SK-N-SH (cell line): Measurements from ENCODE around the gene GRIK3.
A peak's percentile ranks its signal among the peaks of the same experiment; 100 is the strongest.

Experiments
- ELF1 ChIP-seq: IDR thresholded peaks from 2 replicates; pipeline ENCODE4 v1.4.0; 2012
- EP300 ChIP-seq, 2 experiments: IDR thresholded peaks; 2 replicates each; pipeline versions ENCODE4 v1.4.0 to v1.6.1; 2012; ENCODE audit warnings: borderline replicate concordance in 1 of 2, low read depth in 1 of 2, low read length in 1 of 2
- FOSL2 ChIP-seq: IDR thresholded peaks from 2 replicates; pipeline ENCODE4 v1.4.0; 2012; ENCODE audit warnings: low read depth, mild to moderate bottlenecking, moderate library complexity, borderline replicate concordance
- POLR2AphosphoS5 ChIP-seq: IDR thresholded peaks from 2 replicates; pipeline ENCODE4 v1.6.1; 2012; ENCODE audit warnings: low read depth, low read length
- RAD21 ChIP-seq: IDR thresholded peaks from 2 replicates; pipeline ENCODE4 v1.6.1; 2012; ENCODE audit warnings: mild to moderate bottlenecking, low read length
- SIN3A ChIP-seq: IDR thresholded peaks from 2 replicates; pipeline ENCODE4 v1.6.1; 2012; ENCODE audit warnings: low read depth, mild to moderate bottlenecking, low read length, moderate library complexity, borderline replicate concordance
- TAF1 ChIP-seq: IDR thresholded peaks from 2 replicates; pipeline ENCODE4 v1.6.1; 2012; ENCODE audit warnings: low read depth, mild to moderate bottlenecking, low read length, moderate library complexity, borderline replicate concordance
- TF ChIP-seq, protein P1 (sequence below): fragments of 200-600 bp; sonication (generic); IDR thresholded peaks from 2 replicates; pipeline ENCODE4 v1.6.1; 2017; ENCODE audit warnings: antibody characterized with exemption, mild to moderate bottlenecking, moderate library complexity
- TF ChIP-seq, protein P2 (sequence below): IDR thresholded peaks from 2 replicates; pipeline ENCODE4; 2012
- TF ChIP-seq, protein P3 (sequence below): IDR thresholded peaks from 2 replicates; pipeline ENCODE4 v1.4.0; 2012; ENCODE audit warnings: low read depth, borderline replicate concordance
- TF ChIP-seq, protein P4 (sequence below): fragments of 150-350 bp; IDR thresholded peaks from 2 replicates; pipeline ENCODE4 v1.6.1; 2016; ENCODE audit warnings: mild to moderate bottlenecking, low read depth, low read length
- TF ChIP-seq, protein P5 (sequence below): fragments of 150-350 bp; IDR thresholded peaks from 2 replicates; pipeline ENCODE4 v1.6.1; 2017; ENCODE audit warnings: antibody characterized with exemption, low read length, low read depth, borderline replicate concordance

DNA sequence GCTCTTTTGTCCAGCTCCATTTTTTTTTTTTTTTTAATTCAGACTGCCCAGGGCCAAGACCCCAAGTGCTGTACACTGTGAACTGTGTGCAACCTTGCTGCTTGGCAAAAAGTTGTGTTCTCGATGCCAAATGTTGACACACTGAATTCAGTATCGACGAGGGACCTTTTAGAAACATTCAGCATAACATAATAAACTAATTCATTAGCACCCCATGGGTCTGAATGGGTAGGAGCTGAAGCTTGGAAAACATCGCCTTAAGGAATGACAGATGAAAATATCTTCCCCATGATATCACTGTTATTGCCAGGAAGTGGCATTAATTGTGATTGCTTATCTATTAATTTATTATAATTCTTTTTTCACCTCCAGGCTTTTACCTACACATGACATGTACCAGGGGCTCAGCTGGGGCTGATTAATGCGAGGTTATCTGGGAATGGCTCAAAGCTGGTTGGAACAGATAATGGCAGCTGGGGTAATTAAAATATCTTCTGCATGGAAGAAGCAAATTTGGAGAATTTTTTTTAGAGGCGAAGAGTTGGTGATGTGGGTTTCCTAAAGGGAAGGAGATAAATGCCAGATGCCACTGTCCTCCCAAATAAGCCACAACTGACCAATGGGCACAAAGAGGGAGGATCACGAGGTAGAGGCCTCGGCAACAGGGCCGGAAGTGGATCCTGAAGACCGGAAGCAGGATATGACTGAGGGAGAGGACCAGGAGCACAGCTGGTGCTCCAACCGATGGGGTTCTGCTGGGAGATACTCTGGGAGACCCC is 169.3 kb downstream of the GRIK3 start:
- TF ChIP-seq, protein P1, sequence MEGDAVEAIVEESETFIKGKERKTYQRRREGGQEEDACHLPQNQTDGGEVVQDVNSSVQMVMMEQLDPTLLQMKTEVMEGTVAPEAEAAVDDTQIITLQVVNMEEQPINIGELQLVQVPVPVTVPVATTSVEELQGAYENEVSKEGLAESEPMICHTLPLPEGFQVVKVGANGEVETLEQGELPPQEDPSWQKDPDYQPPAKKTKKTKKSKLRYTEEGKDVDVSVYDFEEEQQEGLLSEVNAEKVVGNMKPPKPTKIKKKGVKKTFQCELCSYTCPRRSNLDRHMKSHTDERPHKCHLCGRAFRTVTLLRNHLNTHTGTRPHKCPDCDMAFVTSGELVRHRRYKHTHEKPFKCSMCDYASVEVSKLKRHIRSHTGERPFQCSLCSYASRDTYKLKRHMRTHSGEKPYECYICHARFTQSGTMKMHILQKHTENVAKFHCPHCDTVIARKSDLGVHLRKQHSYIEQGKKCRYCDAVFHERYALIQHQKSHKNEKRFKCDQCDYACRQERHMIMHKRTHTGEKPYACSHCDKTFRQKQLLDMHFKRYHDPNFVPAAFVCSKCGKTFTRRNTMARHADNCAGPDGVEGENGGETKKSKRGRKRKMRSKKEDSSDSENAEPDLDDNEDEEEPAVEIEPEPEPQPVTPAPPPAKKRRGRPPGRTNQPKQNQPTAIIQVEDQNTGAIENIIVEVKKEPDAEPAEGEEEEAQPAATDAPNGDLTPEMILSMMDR = no peak
- no peak for TF ChIP-seq ELF1
- 0 out of 2 replicates have a peak, but pooled peaks have one; percentile 11 for TF ChIP-seq RAD21
- TF ChIP-seq SIN3A = no peak
- no peak for TF ChIP-seq TAF1
- peak in 1 of 2 experiments; percentile 94; a peak in 2 of 4 replicates for TF ChIP-seq EP300 (IDR thresholded peaks at IDR 0.05; ENCODE audit: borderline replicate concordance in 1 of 2, low read depth in 1 of 2, low read length in 1 of 2)
- TF ChIP-seq, protein P2, sequence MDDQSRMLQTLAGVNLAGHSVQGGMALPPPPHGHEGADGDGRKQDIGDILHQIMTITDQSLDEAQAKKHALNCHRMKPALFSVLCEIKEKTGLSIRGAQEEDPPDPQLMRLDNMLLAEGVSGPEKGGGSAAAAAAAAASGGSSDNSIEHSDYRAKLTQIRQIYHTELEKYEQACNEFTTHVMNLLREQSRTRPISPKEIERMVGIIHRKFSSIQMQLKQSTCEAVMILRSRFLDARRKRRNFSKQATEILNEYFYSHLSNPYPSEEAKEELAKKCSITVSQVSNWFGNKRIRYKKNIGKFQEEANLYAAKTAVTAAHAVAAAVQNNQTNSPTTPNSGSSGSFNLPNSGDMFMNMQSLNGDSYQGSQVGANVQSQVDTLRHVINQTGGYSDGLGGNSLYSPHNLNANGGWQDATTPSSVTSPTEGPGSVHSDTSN = no peak
- TF ChIP-seq, protein P3, sequence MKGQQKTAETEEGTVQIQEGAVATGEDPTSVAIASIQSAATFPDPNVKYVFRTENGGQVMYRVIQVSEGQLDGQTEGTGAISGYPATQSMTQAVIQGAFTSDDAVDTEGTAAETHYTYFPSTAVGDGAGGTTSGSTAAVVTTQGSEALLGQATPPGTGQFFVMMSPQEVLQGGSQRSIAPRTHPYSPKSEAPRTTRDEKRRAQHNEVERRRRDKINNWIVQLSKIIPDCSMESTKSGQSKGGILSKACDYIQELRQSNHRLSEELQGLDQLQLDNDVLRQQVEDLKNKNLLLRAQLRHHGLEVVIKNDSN = no peak
- TF ChIP-seq, protein P4, sequence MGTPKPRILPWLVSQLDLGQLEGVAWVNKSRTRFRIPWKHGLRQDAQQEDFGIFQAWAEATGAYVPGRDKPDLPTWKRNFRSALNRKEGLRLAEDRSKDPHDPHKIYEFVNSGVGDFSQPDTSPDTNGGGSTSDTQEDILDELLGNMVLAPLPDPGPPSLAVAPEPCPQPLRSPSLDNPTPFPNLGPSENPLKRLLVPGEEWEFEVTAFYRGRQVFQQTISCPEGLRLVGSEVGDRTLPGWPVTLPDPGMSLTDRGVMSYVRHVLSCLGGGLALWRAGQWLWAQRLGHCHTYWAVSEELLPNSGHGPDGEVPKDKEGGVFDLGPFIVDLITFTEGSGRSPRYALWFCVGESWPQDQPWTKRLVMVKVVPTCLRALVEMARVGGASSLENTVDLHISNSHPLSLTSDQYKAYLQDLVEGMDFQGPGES = no peak
- TF ChIP-seq POLR2AphosphoS5 = no peak
- no peak for TF ChIP-seq FOSL2
- TF ChIP-seq, protein P5, sequence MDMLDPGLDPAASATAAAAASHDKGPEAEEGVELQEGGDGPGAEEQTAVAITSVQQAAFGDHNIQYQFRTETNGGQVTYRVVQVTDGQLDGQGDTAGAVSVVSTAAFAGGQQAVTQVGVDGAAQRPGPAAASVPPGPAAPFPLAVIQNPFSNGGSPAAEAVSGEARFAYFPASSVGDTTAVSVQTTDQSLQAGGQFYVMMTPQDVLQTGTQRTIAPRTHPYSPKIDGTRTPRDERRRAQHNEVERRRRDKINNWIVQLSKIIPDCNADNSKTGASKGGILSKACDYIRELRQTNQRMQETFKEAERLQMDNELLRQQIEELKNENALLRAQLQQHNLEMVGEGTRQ = no peak
